IPS DF 4.7 (cell line): Measurements from ENCODE around the gene TBC1D16.

Experiments
- DNase-seq: peaks from one replicate; pipeline ENCODE4 v3.0.0-alpha.2; 2013; ENCODE audit warnings: low spot score; ENCODE audit errors: extremely low read depth

Gene TBC1D16

DNA sequence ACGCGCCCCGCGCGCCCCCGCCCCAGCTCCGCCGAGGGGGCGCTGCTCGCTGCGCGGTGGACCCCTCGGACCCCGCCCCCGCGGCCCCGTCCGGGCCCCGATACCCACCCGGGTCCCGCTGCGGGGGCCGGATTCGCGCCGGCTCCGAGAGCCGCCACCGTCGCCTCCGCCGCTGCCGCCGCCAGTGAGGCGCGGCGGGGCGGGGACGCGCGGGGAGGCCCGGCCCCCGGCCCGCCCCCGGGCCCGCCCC, at the start of gene TBC1D16:
Gene TBC1D16 (minus strand): TSS at position 186 of the 250 bp plus-strand sequence. CDS start 22,325 bp downstream, outside the sequence.
- DNase-seq = no peak

- no peak for DNase-seq
Measured at GRCh38 chr17:80084773-80085172, 49.1 kb upstream of the TBC1D16 start.

DNA sequence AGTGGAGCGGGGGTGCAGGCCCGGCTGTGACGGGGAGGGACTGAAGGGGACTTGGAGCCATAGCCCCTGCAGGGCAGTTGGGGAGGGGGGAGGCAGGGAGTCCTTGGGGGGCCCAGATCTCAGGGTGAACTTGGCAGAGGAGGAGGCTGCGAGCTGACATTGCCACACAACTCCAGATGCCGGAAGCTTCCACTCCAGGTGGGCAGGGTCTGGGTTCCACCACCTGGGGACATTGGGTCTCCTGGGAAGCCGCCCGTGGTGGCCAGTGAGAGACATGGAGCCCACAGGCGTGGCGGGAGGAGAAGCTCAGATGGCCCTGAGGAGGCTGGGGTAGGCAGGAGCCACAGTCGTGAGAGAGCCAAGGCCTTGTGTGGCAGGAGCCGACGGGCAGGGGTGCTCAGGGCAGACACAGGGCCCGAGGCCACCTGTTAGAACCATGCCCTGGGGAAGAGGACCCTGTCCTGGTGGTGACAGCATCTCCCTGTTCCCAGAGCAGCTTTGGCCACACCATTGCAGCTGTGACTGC, 47.5 kb upstream of the TBC1D16 start:
- no peak for DNase-seq

DNA sequence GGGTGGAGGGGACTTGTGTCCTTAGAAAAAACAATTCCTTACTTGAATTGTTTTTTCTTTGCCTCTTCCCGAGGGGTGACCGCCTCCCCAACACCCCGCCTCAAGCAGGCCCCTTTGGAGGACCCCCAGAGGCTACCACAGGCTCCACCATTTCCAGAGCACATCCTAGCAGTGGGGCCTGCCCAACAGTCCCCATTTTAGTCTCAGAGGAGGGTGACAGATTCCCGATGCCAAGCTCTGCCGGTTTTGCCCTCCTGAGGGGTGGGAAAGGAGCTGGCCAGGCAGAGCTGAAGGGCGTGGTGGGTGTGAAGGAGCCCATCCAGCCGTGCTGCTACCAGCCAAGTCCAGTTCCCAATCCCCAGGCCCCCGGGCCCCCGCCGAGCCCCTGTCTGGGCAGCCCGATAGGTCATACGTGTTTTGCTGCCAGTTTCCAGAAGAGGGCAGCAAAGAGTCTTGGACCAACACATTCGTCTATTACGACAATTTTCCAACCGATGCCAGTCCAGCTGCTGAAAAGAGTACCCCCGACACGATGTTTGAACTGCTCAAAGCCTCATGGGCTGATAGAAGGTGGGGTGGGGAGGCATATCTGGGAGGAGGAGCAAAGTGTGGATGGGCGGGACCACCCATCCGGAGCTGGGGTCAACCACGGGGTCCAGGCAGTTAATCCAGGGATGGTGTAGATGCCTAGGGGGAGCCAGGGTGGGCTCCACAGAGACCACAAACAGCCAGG, 46.9 kb upstream of the TBC1D16 start:
- peak; percentile 51 for DNase-seq

GRCh38 chr17:80081596-80081995, 45.9 kb upstream of the TBC1D16 start:
- DNase-seq = no peak

GRCh38 chr17:80080081-80080480, 44.4 kb upstream of the TBC1D16 start:
- no peak for DNase-seq

DNA sequence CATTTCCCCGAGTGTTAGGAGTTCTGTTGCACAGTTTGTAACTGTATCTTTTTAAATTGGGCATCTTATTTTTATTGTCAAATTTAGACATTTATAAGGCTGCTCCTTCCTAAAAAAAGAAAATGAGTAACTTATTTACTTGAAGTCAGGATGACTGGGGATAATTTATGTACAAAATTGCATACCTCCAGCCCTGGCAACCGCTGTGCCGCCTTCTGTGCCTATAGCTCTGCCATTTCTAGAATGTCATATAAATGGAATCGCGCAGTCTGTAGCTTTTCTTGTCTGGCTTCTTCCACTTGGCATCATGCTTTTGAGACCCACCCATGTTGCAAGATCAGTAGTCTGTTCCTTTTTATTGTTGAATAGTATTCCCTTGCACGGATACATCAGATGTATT, 36.7 kb upstream of the TBC1D16 start:
- DNase-seq = no peak

DNA sequence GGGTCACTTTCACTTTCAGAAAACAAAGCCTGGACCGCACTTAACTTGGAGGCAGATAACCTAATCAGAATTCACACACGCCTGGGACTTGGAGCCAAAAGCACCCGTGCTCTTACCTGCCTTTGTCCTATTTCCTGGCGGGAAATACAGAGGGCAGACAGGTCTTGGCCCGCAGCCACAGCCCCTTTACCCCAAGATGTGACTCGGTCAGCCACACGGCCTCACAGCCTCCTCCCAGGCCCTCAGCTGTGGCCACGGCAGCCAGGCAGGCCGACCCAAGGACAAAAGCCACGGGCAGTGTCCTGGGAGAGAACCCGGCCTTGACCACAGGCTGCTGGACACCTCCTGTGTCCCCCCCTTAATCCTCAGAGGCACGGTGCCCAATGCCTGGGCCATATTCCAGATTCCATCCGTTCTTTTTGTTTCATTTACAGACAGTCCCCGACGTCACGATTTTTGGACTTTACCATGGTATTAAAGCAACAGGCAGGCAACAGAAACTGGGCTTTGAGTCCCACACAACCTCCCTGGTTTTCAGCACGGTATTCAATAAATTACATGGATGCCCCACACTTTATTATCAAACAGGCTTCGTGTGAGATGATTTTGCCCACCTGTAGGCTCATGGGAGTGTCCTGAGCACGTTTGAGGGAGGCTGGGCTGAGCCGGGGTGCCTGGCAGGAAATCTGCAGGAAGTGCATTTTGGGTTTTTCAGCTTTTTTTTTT, 35.6 kb upstream of the TBC1D16 start:
- DNase-seq = no peak

DNA sequence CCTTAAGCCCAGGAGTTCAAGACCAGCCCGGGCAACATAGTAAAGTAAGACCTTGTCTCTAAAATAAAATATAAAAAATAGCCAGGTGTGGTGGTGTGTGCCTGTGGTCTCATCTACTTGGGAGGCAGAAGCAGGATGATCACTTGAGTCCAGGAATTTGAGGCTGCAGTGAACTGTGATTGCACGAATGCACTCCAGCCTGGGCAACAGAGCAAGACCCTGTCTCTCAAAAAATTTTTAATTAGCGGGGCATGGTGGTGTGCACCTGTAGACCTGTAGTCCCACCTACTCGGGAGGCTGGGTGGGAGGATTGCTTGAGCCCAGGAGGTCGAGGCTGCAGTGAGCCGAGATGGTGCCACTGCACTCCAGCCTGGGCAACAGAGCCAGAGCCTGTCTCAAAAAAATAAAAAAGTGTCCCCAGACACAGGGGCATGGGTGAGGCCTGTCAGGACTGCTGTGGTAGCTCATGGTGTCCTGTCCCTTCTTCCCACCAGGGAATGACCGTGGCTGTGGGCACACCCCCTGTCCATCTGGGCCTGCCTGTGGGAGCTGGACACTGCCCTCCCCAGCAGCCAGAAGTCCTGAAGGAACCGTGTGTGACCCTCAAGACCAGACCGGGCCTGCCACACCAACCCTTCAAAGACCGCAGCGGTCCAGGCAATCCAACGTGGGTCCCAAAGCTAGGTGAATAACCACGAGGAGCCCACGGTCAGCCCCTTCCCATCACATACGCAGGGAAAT, 34.9 kb upstream of the TBC1D16 start:
- DNase-seq = no peak

DNA sequence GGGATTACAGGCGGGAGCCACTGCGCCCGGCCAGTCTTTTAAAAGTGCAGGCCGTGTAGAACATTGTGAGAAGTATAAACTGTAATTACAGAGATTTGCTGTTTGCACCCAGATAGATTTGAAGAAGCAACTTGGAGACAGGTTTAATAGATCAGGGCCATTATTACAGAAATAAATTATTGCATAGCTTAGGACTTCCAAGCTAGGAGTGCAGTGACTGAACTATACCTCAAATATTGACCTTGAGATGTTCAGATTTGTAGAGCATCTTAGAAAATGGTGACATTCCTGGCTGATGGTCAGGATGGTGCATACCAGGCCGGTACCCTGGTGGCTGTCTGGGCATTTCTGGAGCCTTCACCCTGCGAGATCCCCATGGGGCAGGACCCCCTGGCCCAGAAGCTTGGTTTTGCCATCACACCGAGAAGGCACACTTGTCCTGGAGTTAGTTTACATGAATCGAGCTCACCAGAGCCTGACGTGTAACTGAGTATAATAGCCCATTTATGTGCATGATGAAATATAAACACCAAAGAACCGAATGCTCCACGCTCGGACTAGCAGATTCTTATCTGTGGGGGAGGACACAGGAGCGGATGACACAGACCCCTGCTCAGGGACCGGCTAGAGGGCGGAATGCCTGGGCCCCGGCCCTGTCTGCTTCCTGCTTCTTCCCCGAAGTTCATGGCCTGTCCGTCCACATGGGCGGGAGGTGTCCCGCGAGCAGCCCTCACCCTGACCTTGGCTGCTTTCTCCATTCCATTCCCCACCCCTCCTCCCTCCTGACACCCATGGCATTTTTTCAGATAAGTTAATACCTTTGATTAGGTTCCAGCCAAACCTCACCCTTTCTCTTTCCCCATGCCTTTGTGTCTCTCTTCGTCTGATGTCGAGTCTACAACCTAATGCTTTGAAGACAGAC, 32.9 kb upstream of the TBC1D16 start:
- DNase-seq = no peak

GRCh38 chr17:80067393-80067986, 31.8 kb upstream of the TBC1D16 start:
- DNase-seq = no peak

GRCh38 chr17:80065478-80066170, 30.0 kb upstream of the TBC1D16 start:
- DNase-seq = no peak

DNA sequence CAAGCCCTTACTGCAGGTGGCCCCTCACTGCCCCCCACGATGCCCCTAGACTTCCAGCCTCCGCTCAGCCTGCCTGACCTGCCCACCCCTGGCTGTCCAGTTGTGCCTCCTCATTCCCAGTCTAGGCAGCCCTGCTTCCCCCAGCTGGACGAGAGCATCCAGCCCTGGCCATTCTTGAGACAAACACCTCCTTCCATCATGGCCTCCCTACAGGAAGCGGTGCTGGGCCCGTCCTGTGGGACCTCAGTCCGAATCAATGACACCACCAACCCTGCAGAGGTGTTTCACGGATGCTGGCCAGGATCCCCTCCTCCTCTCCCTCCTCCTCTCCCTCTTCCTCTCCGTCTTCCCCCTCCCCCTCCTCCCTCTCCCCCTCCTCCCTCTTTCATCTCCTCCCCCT, 29.0 kb upstream of the TBC1D16 start:
- no peak for DNase-seq

- no peak for DNase-seq
Measured at GRCh38 chr17:80063830-80064585, 28.3 kb upstream of the TBC1D16 start.

DNA sequence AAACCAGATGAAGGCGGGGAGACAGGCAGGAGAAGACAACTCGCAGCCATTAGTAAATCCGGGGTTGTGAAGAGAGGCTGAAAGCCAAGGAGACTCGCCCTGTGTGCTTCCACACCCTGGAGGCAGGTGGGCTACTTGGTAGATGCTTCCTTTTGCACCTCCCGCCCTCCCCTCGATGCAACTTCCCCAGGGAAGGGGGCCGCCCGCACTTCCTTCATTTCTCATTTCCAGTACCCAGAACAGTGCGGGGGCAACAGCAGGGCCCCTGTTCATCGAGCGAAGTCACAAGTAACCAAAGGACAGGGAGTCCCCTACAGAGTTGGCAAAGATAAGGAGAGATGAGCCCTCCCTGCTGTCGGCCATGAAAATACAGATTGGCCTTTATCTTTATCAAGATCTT, 25.7 kb upstream of the TBC1D16 start:
- no peak for DNase-seq

GRCh38 chr17:80060644-80061043, 25.0 kb upstream of the TBC1D16 start:
- DNase-seq = no peak

DNA sequence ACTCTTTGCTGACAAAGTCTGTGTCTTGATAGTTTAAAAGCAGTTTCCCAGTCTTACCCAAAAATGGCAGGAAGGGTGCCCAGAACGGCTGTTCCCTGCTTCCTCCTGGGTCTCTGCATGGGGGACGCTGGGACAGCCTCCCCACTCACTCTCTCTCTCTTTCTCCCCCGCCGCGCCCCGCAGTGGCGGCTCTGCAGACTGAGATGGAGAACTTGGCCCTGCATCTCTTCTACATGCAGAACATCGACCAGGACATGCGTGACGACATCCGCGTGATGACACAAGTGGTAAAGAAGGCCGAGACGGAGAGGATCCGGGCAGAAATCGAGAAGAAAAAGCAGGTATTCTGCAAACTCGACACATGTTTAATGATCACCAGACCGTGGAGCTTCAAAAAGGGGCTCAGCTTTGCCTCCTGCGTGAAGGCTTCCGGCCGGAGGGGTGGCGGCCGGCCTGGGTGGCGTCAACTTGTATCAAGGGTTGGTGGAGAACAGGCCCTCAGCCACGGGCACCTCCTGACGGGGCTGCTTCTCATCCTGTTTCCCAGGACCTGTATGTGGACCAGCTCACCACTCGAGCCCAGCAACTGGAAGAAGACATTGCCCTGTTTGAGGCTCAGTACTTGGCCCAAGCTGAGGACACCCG, 22.8 kb upstream of the TBC1D16 start:
- DNase-seq = no peak

DNA sequence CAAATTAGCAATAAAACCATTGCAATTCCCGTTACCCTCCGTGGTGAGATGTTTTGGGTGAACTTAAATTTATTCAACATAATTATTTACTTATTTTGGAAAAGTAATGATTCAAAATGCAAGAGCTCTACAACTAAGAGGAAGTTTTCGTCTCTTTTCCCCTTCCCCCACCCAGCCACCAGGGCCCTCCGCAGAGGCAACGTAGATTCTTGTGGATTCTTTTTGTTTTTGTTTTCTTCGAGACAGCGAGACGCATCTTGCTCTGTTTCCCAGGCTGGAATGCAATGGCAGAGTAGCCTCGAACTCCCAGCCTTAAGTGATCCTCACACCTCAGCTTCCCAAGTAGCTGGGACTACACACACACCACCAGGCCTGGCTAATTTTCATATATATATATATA, 19.9 kb upstream of the TBC1D16 start:
- DNase-seq = no peak

DNA sequence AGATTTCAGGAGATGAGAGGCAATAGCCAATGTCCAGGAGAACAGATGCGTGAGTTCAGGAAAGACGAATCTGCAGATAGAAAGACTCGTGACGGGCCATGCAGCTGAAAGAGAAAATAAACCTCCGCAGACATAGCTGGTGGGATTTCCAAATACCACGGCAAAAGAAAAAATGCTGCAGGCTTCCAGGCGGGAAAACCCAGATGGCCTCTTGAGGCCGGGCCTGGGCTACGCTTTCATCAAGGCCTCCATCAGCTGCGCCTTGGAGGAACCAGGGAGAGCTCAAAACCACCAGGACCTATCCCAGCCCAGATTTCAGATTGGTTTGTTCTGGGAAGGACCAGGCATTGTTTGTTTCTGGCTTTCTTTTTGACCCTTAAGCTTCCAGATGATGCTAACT, 17.4 kb upstream of the TBC1D16 start:
- DNase-seq = no peak
